HG03460 (cell line): ENCODE results near the gene KRT80.

Source experiments
- ATAC-seq: cut with Tn5 transposase; IDR thresholded peaks from one replicate; pipeline ENCODE4 v1.9.1; 2021; ENCODE audit not compliant: unreplicated experiment

The KRT80 gene

DNA sequence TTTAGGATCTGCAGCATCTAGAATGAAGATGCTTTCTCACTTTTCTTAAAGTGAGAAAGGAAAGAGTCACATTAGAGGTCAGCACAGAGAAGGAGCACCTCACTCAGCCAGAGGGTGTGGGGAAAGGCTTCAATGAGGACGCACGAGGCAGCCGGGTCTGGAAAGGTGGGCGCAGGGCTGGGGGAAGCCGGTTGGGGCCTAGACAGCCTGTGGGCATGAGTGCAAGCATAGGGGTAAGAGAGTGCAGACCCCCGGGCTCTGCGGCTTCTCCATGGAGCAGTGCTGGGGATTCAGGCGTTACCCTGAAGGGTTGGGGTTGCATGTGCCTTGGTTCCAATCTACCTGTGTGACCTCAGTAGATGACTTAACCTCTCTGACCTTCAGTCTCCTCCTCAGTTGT, 49.9 kb downstream of the KRT80 start:
- ATAC-seq, result no peak

DNA sequence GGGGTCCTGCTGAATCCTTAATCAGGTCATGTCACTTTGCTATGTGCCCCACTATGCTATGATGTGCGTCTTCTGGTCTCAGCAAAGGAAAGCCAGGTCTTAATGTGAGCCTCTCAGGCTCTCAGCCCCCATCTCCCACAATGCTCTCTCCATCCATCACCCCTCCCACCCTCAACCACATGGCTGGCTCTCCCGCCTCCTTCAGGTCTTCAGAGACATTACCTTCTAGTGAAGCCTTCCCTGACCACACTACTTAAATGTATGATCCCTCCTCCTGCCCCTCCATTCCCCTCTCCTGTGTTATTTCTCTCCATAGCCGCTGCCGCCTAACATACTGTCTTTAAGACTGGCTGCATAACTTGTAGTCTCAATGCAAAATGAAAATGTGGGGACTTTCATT, 50.5 kb downstream of the KRT80 start:
- ATAC-seq, result no peak

DNA sequence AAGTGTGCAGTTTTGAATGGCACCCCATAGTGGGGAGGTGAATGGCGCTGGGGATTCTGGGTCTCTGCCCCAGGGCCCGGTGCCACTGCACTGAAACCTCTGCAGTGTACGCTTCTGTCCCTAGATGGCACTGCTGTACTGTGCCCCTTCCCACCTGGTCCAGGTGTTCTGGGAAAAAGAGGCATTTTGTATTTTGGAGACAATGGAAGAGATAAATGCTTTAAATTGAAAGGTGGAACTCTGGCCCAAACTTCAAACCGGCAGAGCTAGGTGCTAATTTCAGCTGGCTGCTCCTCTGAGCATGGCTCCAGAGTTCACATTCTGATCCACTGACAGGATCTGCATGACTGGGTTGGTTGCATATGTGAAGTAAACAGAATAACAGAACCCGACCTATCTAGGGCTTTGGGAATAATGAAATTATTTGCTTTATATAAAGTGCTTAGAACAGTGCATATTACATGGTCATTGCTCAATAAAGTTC, 52.2 kb downstream of the KRT80 start:
- ATAC-seq, result no peak

DNA sequence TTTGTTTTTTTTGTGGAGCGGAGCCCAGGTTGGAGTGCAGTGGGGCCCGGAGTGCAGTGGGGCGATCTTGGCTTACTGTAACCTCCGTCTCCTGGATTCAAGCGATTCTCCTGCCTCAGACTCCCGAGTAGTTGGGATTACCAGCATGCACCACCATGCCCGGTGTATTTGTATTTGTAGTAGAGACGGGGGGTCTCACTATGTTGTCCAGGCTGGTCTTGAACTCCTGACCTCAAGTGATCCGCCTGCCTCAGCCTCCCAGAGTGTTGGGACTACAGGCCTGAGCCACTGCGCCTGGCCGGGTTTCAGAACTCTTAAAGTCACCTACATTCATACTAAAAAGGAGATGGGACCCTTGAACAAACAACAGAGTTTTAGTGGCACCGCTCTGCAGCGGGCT, 52.7 kb downstream of the KRT80 start:
- ATAC-seq, result no peak

DNA sequence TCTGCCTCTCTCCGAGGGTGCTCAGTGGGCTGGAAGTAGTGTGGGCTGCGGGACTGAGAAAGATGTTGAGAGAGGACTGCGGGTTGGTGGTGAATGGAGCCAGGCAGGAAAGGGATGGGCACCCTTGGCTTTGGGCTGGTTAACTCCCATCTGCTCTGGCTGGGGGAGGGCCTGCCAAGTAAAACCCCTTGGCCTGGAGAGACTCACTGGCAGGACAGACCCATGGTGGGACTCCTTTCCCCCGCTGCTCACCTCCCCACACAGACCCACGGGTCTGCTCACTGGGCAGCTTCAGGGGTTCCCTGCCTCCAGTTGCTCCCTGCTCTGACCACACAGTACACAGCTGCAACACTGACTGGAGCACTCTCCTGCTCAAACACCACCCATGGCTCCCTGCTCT, 54.1 kb downstream of the KRT80 start:
- ATAC-seq, result no peak

DNA sequence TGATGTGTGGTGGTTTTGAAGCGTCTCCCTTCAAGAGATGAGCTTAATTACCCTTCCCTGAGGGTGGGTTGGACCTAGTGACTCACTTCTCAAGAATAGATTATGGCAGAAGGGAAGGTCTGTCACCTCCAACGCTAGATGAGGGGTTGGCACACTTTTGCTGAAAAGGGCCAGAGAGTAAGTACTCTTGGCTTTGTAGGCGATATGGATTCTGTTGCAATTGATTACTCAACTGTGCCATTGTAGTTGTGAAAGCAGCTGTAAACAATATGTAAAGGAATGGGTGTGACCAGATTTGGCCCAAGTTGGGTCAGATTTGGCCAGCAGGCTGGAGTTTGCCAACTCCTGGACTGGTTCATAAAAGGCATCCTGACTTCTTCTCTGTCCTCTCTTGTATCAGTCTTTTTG, 59.1 kb downstream of the KRT80 start:
- no peak for ATAC-seq

DNA sequence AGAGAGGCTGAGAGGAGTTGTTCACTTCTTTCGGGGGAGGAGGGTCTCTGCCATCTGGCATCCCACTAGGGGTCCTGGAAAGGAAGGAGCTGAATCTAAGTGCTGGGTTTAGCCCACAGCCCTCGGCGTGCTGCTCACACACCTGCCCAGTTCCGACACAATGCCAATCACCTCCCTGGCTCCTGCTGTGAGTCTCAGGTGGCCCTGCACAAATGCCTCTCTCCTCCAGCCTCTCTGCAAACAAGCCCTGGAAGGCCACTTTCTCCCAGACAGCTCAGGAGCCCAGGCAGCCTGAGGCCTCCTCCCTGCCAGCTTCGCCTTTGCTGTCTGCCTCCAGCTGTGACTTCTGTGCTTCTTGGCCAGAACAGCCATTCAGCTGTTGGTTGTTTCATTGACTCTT, 61.1 kb downstream of the KRT80 start:
- no peak for ATAC-seq

DNA sequence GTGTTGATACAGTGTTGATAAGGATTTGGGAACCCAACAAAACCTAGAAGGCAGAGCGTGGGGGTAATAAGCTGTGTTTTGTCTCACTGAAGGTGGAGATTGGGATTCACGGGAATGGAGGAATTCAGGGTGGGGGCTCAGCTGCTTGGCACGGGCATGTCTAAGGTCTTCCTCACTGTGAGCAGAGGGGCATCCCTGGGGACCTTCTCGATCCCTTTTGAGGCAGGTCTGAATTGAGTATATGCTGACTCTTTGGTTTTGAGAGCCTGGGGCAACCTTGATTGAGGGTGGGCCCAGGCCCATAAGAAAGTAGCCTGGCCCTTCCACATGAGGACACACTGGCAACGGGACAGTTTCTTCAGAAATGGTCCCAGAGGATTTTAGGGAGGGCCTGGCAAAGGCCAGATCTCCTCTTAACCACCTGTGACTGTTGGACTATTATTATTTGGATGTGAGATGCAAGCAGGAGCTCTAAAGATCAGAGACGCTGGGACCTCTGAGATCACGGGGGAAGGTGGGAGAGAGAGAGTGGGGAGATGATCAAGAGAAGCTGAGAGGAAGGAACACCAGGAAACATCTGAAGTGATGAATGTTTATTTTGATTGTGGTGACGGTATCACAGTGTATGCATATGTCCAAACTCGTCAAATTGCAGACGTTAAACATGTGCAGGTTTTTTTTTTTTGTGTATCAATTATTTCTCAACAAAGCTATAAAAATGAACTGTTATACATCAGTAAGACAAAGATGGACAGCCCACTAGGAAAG, 63.9 kb downstream of the KRT80 start:
- ATAC-seq, result no peak

DNA sequence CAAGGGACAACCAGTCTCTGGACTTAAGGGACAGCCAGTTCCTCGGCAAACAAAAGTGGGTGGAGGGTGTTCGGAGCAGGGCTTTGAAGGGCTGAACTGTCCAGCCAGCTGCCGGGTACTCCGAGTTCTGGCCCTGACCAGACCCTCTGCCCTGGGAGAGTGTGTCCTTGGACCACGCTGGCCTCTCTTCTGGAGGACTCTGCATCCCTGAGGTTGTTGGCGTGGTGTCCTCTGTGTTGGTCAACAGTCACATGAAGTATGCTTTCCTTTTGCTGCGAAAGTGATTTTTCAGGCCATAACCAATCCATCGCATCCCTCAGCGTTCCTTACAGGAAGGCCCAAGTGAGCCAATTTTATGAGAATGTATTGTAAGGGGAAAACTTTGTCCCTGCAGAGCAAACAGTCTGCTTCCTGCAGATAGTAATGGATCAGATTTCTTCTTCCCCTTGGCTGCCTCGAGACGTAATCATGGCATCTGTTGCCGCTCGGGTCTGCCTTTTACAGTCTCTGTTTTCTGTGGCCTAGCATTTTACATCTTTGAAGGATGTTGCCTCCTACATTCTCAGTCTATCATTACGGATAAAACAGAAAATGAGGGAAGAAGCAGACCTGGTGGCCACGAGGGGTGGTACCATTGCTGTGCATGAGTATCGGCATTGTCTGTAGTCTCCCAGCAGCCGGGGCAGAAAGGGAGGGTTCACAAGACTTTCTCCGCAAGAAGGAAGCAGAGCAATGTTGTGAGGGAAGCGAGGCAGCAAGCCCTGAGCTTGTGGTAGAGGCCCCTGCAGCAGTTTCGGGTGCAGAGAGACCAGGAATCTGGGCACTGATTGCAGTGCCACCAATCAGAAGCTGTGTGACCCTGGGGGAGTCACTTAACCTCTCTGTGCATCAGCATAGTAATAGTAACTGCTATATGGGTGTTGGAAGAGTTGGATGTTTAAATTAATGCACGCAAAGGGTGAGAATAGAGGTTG, 64.9 kb downstream of the KRT80 start:
- ATAC-seq, result no peak

DNA sequence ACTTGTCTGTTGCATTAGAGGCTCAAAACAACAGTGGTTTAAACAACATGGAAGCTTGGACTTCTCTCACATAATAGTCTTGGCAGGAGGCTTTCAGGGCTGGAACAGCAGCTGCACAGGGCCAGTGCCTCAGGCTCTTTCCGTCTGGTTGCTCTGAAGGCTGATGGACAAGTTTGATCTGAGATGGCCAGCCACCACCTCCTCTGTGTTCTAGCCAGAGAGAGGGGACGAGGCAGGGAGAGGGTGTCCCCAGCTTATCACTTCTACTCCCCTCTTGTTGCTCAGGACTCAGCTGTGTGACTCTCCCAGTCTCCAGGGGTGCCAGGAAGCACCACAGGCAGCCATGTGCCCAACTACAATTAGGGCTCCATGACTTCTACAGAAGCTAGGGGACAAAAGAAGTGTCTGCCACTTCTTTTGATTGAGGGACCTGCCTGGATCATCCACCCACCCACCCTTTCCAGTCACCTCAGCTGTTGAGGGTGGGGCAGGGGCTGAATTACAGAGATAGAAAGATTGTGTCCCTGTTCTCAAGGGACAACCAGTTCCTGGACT, 65.7 kb downstream of the KRT80 start:
- no peak for ATAC-seq

DNA sequence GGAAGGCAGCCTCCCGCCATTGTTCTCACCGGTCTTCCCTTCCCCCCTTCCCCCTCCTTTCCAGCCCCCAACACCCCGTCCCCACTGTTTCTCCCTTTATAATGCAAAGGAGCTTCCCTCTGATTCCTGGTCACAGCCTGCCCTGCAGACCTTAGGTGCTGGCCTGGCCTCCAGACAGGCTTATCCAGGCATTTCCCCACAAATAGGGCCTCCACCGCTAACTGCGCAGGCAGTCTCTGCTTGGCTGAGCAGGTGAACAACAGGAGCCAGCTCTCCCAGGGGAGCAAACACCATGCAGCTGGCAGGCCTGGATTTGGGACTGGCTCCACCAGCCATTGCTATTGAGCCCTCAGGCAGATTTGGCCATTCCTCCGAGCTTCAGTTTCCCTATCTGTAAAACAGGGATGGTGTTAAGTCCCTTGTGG, 66.3 kb downstream of the KRT80 start:
- no peak for ATAC-seq

DNA sequence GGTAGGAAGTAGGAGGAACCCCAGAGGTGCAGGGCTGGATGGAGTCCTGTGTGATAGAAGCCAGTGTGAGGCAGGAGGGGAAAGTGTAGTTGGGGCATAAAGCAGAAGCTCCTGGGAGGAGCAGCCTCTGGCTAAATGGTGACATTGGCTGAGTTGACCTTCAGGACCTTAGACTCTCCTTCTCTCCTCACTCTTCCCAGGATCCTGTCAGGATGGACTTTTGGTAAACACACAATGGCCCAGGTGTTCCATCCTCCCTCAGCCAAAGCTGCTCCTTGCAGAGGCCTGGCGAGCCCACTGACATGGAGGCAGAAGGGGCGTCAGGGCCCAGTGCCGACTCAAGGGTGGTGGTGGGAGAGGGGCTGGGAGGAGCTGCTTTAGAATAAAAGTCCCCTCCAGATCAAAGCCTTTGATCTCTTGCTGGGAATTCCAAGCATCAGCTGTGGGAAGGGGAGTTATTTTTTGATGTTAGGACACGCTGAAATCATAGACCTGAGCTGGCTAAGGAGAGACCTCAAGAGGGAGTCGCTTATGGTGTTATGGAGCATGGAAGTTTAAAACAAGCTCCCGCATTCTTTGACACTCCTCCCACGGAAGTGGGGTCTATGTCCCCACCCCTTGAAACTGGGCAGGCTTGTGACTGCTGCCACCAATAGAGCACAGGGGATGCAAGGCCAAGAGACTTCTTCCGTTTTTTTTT, 68.2 kb downstream of the KRT80 start:
- no peak for ATAC-seq

DNA sequence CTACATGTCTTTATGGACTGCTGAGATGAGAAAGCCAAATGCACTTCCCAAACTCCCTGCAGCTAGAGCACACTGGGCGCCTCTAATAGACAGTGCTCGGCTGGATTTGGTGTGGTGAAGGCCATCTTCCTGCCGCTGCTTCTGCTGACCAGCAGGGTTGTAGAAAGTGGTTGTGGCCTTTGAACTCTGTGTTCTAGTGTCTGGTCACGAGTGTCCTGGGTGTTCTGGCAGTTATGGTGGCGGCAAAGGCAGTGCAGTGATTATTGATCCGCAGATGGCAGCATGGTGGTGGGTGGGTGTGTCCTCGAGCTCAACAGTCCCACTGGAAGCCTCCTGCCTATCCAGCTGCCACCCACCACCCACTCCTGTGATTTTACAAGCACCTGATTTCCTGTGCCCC, 68.9 kb downstream of the KRT80 start:
- no peak for ATAC-seq

DNA sequence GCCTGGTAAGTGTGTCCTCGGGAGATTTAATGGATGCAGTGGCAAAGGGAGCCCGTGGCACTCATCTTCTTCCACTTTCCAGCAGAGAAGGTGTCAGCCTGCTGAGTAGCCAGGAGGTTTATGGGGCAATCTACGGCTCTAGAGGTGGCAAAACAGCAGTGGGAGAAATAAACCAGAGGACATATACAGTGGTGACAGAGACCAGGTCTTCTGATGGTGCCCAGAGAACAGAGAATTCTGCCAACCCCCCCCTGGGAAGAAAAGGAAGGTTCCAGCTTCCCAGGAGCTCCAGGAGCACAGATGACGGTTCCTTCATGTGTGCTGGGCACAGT, 69.3 kb downstream of the KRT80 start:
- no peak for ATAC-seq

DNA sequence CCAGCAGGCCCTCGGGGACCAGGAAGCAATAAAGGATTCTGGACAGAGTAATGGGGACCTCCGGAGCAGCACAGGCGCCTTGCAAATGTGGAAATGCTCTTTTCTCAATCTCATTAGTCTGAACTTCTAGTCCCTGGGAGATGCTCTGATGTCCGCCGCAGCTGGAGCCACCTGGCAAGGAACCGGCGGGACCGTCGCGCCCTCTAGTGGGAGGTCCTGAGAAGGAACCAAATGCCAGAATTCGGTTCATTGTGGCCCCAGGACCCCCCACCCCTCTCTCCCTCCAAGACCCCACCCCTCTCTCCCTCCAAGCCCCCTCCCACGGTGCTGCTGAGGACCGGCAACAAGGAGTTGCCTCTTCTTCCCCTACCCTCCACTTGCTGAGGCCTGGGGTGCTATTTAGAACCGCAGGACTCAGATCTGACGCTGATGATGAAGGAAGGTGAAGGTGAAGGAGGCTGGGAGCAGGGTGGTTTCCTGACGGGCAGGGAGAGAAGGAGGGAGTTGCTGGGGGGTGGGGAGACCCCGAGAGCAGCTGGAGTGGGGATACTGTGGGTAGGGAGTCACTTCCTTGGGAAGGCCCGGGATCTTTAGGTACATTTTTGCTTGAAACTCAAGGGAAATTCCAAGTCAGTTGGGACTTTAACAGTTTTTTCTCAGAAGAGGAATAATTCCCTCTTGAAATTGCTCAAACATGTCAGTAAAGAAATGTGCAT, 69.8 kb downstream of the KRT80 start:
- ATAC-seq, result no peak

DNA sequence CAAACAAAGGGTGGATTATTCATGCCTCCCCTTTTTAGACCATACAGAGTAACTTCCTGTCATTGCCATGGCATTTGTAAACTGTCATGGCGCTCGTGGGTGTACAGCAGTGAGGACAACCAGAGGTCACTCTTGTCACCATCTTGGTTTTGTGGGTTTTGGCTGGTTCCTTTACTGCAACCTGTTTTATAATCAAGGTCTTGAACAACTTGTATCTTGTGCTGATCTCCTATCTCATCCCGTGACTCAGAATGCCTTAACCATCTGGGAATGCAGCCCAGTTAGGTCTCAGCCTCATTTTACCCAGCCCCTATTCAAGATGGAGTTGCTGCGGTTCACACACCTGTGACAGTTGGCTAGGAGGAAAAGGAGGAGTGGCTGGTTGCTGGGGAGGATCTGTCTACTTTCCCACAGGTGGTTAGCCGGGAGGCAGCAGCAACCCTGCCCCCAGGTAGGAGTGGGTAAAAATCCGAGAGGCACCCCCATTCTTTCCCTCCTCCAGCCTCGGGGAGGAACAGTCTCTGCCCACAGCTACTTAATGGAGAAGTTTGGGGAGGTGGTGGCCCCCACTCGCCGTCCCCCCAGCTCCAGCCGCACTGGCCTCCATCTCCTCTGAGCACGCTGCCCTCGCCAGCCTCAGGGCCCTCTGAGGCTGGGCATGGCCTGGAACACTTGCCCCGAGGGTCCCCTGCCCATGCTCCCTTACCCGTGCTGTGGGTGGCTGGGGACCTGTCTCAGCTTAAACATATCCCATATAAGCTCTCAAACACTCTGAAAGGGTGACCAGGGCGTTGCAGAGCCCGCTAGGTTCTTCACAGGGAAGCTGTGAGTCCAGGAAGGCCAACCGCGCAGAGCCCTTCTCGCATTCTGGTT, 70.6 kb downstream of the KRT80 start:
- ATAC-seq, result no peak

DNA sequence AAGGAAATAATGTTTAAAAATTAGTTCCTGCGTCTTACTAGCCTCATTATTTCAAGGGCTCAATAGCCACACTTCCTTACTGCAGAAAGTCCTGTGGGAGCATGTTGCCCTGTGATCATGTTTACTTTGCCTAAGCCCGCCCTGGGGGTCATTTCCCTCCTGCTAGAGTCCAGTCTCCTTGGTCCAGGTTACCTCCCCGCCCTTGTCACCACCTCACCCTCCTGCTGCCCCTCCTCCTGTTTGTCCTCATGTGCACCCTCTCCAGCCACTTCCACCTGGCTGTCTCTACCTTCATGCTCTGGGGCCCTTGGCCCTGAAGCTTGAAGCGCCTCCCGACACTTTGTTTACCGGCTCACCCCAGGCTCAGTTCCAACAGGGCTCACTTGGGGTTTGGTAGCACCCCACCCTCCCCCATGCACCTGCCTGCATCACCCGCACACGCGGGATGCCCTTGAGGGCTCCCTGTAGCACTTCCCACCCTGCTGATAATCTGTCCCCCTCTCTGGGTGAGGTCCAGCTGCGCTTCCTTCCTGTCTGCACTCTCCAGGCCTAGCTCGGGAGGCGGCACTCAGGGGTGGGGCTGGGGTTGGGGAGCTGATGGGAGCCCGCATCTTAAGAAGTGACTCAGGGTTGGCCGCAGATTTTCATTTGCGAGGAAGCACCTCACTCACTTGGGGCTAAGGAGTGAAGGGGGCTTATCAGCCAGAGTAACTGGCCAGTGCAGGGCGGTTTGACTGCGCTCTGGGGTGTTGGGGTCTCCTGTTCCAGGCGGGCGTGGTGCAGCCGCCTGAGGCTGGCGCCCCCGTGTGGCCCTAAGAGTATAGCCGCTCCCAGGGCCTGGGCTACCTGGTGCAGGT, 72.2 kb downstream of the KRT80 start:
- ATAC-seq, result no peak
